ENCODE measurements around the gene PTGS1. TPM values are rescaled to one million over a fixed set of nuclear protein-coding genes. Genes with fewer than 3 reads are reported as not detected.

The PTGS1 gene
- total and polyA plus RNA-seq, 9 of the 15 experiments (the other 6 are each of a cell fraction or from before 2014, with no cell fraction given), result 3.4 to 12.9 (median 5.3) TPM

- Histone ChIP-seq H2AFZ (ENCODE audit: low read depth, low read length) (no peak overlapping the region), H3K9me3 (replicated peaks; ENCODE audit: control insufficient read depth, insufficient read depth, low read depth, low read length) (no peaks in the 10 kb centered on the region; the same call in 1 of the 2 replicates), H3K4me2 (ENCODE audit: insufficient read depth, low read length) (no peak overlapping the region), H3K27me3 (ENCODE audit: control insufficient read depth in 2 of 2, insufficient read depth in 2 of 2, low read length in 2 of 2) (peaks cover 0 to 6% of the 10 kb centered on the region in 2 experiments; a peak in 3 of 5 replicates), H3K4me3 (no peak overlapping the region), H3K9me1 (ENCODE audit: control insufficient read depth, insufficient read depth, low read length) (no peaks in the 10 kb centered on the region), H4K20me1 (replicated peaks; ENCODE audit: control insufficient read depth, insufficient read depth, low read length) (no peaks in the 10 kb centered on the region), H3K79me2 (ENCODE audit: control insufficient read depth, insufficient read depth, low read length) (no peaks in the 10 kb centered on the region), H3K36me3 (ENCODE audit: control insufficient read depth, insufficient read depth, low read length) (no peaks in the 10 kb centered on the region), H3K27ac (ENCODE audit: extremely low read depth, low read depth, low read length) (no peak overlapping the region), H3K9ac (ENCODE audit: insufficient read depth in 1 of 2, low read depth in 2 of 2, low read length in 2 of 2) (no peak overlapping the region), H3K4me1 (replicated peaks in 1 of 2; ENCODE audit: control insufficient read depth in 2 of 2, insufficient read depth in 2 of 2, low read length in 2 of 2) (no peaks in the 10 kb centered on the region)
- FAIRE-seq, result no peak
- in situ Hi-C loops (cut with MboI), result no loop called here
- no TSS peak for BruUV-seq (replicated peaks)
- TF ChIP-seq ZBTB33 (CRISPR knock-in tag; IDR thresholded peaks at IDR 0.05) (no peak), MEF2A (IDR thresholded peaks at IDR 0.05; ENCODE audit: control insufficient read depth, low read depth, low read length) (no peak), ZBTB9 (CRISPR knock-in tag; IDR thresholded peaks at IDR 0.05) (no peak), SMARCE1 (IDR thresholded peaks at IDR 0.05) (no peak), KAT8 (IDR thresholded peaks at IDR 0.05; ENCODE audit: low read depth) (no peak), ZNF384 (IDR thresholded peaks at IDR 0.05; ENCODE audit: low read depth, low read length) (no peak), HMBOX1 (IDR thresholded peaks at IDR 0.05) (no peak), GATAD2B (IDR thresholded peaks at IDR 0.05; ENCODE audit: borderline replicate concordance) (no peak), ATF4 (CRISPR knock-in tag; IDR thresholded peaks at IDR 0.05) (no peak), THRAP3 (IDR thresholded peaks at IDR 0.05; ENCODE audit: borderline replicate concordance) (no peak), TCF3 (CRISPR knock-in tag; IDR thresholded peaks at IDR 0.05) (no peak), DMBX1 (CRISPR knock-in tag; IDR thresholded peaks at IDR 0.05; ENCODE audit: borderline replicate concordance) (no peak), HDAC3 (IDR thresholded peaks at IDR 0.05; ENCODE audit: borderline replicate concordance, partially characterized antibody) (no peak), ZNF586 (CRISPR knock-in tag; conservative IDR thresholded peaks at IDR 0.05) (no peak), BRF2 (IDR thresholded peaks at IDR 0.05; ENCODE audit: borderline replicate concordance, insufficient read depth, insufficient read length) (no peak)
- intact Hi-C loops (cut with micrococcal nuclease), result no loop called here
- ChIA-PET CTCF (ENCODE audit: low intra/inter-chr PET ratio) (no interaction called here), POLR2A (interaction anchor here (0.5 to 0.7 kb wide), 2 partner anchors 9 to 538 kb away, joined by 3 read pairs; partner anchors contain the start of gene ZBTB26)
- WGBS (ENCODE audit: insufficient coverage, low coverage, missing lambda C conversion rate), result 11% methylated on average over 7 of the region's 8 CpGs
- ATAC-seq, result no peak
- no peak for DNase-seq (ENCODE audit: extremely low read depth in 1 of 4, low spot score in 3 of 4)
Observed at GRCh38 chr9:122393284-122393983, 22.6 kb downstream of the PTGS1 start.
